GM12891 (cell line): ENCODE data around the gene SCRG1.

ENCODE experiments used
- DNase-seq: peaks from one replicate; pipeline ENCODE4 v3.0.0; 2011; ENCODE audit warnings: low spot score; ENCODE audit not compliant: insufficient read length
- FAIRE-seq: peaks from 2 replicates; lab custom pipeline; 2011; peaks lifted over from hg19 to GRCh38; lab: Jason Lieb, UNC
- PAX5 ChIP-seq: IDR thresholded peaks from 2 replicates; pipeline ENCODE4 v1.6.1; 2011; ENCODE audit warnings: low read length, moderate library complexity, mild to moderate bottlenecking; ENCODE audit not compliant: insufficient read depth, severe bottlenecking
- POLR2A ChIP-seq: IDR thresholded peaks from 2 replicates; pipeline ENCODE4 v1.6.1; 2011; ENCODE audit warnings: low read depth, low read length, control low read depth
- POLR2AphosphoS5 ChIP-seq: IDR thresholded peaks from 2 replicates; pipeline ENCODE4 v1.6.1; 2011; ENCODE audit warnings: low read depth, low read length, control low read depth
- POU2F2 ChIP-seq: IDR thresholded peaks from 2 replicates; pipeline ENCODE4 v1.6.1; 2011; ENCODE audit warnings: low read depth, mild to moderate bottlenecking, control low read depth, low read length, moderate library complexity
- SPI1 ChIP-seq: IDR thresholded peaks from 2 replicates; pipeline ENCODE4 v1.6.1; 2011; ENCODE audit warnings: low read depth, low read length, control low read depth
- TAF1 ChIP-seq: IDR thresholded peaks from 2 replicates; pipeline ENCODE4 v1.6.1; 2011; ENCODE audit warnings: low read depth, low read length, control low read depth

SCRG1 gene

DNA sequence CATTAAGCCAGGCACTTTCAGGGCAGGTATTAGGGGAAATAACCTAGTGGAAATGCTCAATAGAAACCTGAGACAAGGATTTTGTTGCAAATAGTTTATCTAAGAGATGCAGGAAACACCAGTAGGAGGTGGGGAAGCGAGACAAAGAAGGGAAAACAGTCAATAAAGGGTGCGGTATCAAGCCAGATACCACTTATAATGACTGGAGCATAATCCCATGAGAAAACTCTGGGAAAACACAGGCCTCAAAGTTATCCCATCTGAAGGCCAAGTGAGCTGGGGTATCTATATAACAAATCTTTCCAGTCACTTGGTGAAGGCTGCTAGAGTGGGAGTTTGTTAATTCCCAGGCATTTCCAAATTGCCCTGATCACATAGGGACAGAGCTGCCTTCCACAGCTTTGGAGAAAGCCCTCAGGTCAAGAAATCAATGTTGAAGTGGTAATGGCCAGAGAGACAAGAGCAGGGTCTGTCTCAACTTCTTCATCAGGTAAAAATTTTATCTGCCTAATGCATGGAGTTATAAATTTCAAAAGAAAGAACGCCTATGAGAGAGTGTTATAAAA lies 55.0 kb downstream of the SCRG1 start:
- FAIRE-seq (no peak), DNase-seq (no peak)
- TF ChIP-seq POLR2AphosphoS5 (no peak), TAF1 (no peak), PAX5 (no peak), POU2F2 (no peak), SPI1 (no peak), POLR2A (no peak)

- TF ChIP-seq POLR2AphosphoS5 (no peak), SPI1 (no peak)
- FAIRE-seq: no peak
- no peak for DNase-seq
Observed at GRCh38 chr4:173337463-173337862, 61.5 kb downstream of the SCRG1 start.

DNA sequence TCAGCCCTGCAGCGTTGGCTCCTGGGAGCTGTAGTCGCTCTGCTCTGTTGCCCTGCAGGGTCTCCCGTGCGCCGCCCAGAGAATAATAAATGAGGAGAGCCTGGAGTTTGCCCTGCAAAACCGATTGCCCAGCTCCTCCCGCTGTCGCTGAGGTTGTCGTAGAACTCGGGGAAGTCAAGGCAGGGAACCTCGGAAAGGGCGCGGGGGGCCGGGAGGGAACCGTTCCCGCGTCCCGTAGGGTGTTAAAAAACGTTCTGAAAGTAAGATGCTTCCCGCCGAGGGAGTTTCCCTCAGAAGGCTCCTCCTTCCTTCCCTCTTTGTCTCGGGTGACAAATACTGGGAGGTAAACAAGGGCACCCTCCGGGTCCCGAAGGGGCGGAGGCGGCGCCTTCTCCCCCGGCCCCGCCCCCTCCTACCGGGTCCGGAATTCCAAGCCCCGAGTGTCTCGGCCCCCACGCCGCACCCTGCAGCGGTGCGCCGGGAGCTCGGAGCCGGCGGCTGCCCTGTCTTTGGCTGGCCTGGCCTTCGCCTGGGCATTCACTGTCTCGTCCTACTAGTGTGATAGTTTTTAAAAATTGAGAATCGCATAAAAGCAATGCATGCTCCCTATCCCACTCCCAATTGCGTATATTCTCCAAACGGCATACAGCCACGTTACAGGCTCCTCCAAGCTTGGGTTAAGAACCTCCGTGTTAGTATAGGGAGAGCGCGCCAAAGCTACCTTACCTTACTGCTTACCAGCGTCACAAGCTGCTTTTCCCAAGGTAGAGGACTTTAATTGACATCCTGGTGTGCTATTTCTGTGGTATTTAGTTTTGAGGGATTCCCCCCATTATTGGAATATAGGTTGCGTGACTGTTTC lies 63.8 kb downstream of the SCRG1 start:
- FAIRE-seq: no peak
- no peak for TF ChIP-seq SPI1
- TF ChIP-seq PAX5: no peak
- TF ChIP-seq TAF1: no peak
- no peak; the same call in 1 of the 2 replicates for TF ChIP-seq POLR2AphosphoS5
- no peak for TF ChIP-seq POU2F2
- no peak for TF ChIP-seq POLR2A
- DNase-seq: peak; percentile 35
